Esophagus muscularis mucosa (tissue), 4 donors: Measurements from ENCODE around the gene SERPINB6. TPM values are rescaled to one million over a fixed set of nuclear protein-coding genes. Genes with fewer than 3 reads are reported as not detected.

ENCODE experiments used
- DNase-seq: peaks from one replicate; pipeline ENCODE4 v3.0.0-alpha.2; 2017; ENCODE audit errors: extremely low spot score
- H3K27ac ChIP-seq, 4 donors: fragments of 200-600 bp; sonication (generic); replicated peaks in 1 of 4; 1 replicate in 3 of 4; 2 replicates in 1 of 4; pipeline ENCODE4 v1.5.1; 2016 to 2019; ENCODE audit warnings: mild to moderate bottlenecking in 1 of 4
- H3K27me3 ChIP-seq, 4 donors: fragments of 200-600 bp; sonication (generic); one replicate each; pipeline versions ENCODE4 v1.5.1 to v1.6.0; 2016 to 2019
- H3K36me3 ChIP-seq, 4 donors: fragments of 200-600 bp; sonication (generic); one replicate each; pipeline ENCODE4 v1.5.1; 2016 to 2019
- H3K4me1 ChIP-seq, 4 donors: fragments of 200-600 bp; sonication (generic); one replicate each; pipeline ENCODE4 v1.5.1; 2016 to 2019
- H3K4me3 ChIP-seq, 4 donors: fragments of 200-600 bp; sonication (generic); 1 replicate in 2 of 4; 2 replicates in 2 of 4; pipeline ENCODE4 v1.5.1; 2016 to 2019; ENCODE audit warnings: mild to moderate bottlenecking in 4 of 4, moderate library complexity in 1 of 4
- H3K9me3 ChIP-seq, 4 donors: fragments of 200-600 bp; sonication (generic); 1 replicate in 3 of 4; 2 replicates in 1 of 4; pipeline ENCODE4 v1.5.1; 2016 to 2019
- EP300 ChIP-seq: sonication (generic); formaldehyde crosslinking; IDR thresholded peaks from one replicate; pipeline ENCODE4 v1.6.1; 2017; ENCODE audit warnings: antibody characterized with exemption
- POLR2A ChIP-seq: fragments of 450-650 bp; IDR thresholded peaks from one replicate; pipeline ENCODE4 v1.6.1; 2017; ENCODE audit warnings: antibody characterized with exemption, moderate library complexity, mild to moderate bottlenecking, low read depth
- POLR2AphosphoS5 ChIP-seq, 2 donors: sonication (generic); formaldehyde crosslinking; IDR thresholded peaks; one replicate each; pipeline ENCODE4 v1.6.1; 2017; ENCODE audit warnings: antibody characterized with exemption in 2 of 2
- whole genome bisulfite sequencing: methylation state at CpG from one replicate; pipeline ENCODE4 v1.1.5; 2018; 5-methylcytosine and 5-hydroxymethylcytosine counted together
- intact Hi-C: fragments of 100-400 bp; cut with DNase I; formaldehyde crosslinking; loops from one replicate; pipeline ENCODE4 v1.15.1; 2023
- total RNA-seq, 4 donors: library from RNA; depleted of rRNA; stranded (reverse); fragments of >200 nt; gene quantifications; one replicate each; pipeline versions ENCODE4 v1.1.0 to v1.2.1, GENCODE V29; 2016
- TF ChIP-seq, protein P1 (sequence below), 3 experiments: fragments of 200-600 bp in 2 of 3; fragments of 450-650 bp in 1 of 3; sonication (generic) in 2 of 3; IDR thresholded peaks; one replicate each; pipeline ENCODE4 v1.5.1; 2017 to 2019; ENCODE audit warnings: antibody characterized with exemption in 3 of 3, mild to moderate bottlenecking in 2 of 3, moderate library complexity in 1 of 3

SERPINB6 gene
- total RNA-seq, 4 donors from 2014 or later, result 114 to 125 (median 124) TPM

DNA sequence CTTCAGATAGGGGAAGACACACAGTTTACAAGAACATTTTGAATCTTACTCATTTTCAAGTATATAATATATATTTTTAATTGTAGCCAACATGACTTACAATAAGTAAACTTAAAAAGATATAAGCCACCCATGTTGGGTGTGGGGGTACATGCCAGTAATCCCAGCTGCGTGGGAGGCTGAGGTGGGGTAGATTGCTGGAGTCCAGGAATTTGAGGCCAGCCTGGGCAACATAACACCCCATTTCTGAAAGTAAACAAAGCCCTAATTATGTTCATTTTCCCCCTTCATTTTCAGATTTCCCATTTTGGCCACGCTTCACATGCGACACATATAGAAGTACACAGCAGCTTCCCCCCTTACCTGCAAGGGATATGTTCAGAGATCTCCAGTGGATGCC is 30.5 kb downstream of the SERPINB6 start:
- peak; percentile 5 for DNase-seq
- WGBS, result 96% methylated on average over 3 of the region's 3 CpGs
- TF ChIP-seq POLR2AphosphoS5 (IDR thresholded peaks at IDR 0.05), result no peak
- TF ChIP-seq, protein P1, sequence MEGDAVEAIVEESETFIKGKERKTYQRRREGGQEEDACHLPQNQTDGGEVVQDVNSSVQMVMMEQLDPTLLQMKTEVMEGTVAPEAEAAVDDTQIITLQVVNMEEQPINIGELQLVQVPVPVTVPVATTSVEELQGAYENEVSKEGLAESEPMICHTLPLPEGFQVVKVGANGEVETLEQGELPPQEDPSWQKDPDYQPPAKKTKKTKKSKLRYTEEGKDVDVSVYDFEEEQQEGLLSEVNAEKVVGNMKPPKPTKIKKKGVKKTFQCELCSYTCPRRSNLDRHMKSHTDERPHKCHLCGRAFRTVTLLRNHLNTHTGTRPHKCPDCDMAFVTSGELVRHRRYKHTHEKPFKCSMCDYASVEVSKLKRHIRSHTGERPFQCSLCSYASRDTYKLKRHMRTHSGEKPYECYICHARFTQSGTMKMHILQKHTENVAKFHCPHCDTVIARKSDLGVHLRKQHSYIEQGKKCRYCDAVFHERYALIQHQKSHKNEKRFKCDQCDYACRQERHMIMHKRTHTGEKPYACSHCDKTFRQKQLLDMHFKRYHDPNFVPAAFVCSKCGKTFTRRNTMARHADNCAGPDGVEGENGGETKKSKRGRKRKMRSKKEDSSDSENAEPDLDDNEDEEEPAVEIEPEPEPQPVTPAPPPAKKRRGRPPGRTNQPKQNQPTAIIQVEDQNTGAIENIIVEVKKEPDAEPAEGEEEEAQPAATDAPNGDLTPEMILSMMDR (IDR thresholded peaks at IDR 0.05), result no peak
- TF ChIP-seq EP300, result no peak
- no peak for TF ChIP-seq POLR2A
- peaks cover 6 to 30% (median 11%) of the 10 kb centered on the region in 4 donors for H3K4me1 ChIP-seq
- H3K36me3 ChIP-seq, result no peaks in the 10 kb centered on the region
- H3K27ac ChIP-seq, result no peak overlapping the region
- intact Hi-C loops, result no loop called here
- H3K27me3 ChIP-seq, result no peaks in the 10 kb centered on the region
- H3K4me3 ChIP-seq, result no peak overlapping the region
- no peaks in the 10 kb centered on the region for H3K9me3 ChIP-seq

GRCh38 chr6:2940010-2940850 is 31.1 kb downstream of the SERPINB6 start:
- intact Hi-C loops, result no loop called here
- peak; percentile 74 for DNase-seq
- 87% methylated on average over 25 of the region's 26 CpGs for WGBS

GRCh38 chr6:2939315-2940009 is 31.9 kb downstream of the SERPINB6 start:
- TF ChIP-seq EP300, result no peak
- TF ChIP-seq, protein P1 (IDR thresholded peaks at IDR 0.05), result no peak
- no peak for TF ChIP-seq POLR2A
- no peak for TF ChIP-seq POLR2AphosphoS5 (IDR thresholded peaks at IDR 0.05)
- WGBS, result 98% methylated on average over 8 of the region's 34 CpGs
- H3K4me3 ChIP-seq, result no peak overlapping the region
- H3K27me3 ChIP-seq, result no peaks in the 10 kb centered on the region
- peaks cover 6 to 30% (median 11%) of the 10 kb centered on the region in 4 donors for H3K4me1 ChIP-seq
- H3K27ac ChIP-seq, result no peak overlapping the region
- no peaks in the 10 kb centered on the region for H3K36me3 ChIP-seq
- H3K9me3 ChIP-seq, result no peaks in the 10 kb centered on the region
- intact Hi-C loops, result no loop called here
- DNase-seq, result peak; percentile 60

More at GRCh38 chr6:2940010-2940850, 31.1 kb downstream of the SERPINB6 start:
- no peak for TF ChIP-seq POLR2AphosphoS5 (IDR thresholded peaks at IDR 0.05)
- no peak for TF ChIP-seq POLR2A
- TF ChIP-seq, protein P1 (IDR thresholded peaks at IDR 0.05), result no peak
- no peak for TF ChIP-seq EP300
- no peaks in the 10 kb centered on the region for H3K36me3 ChIP-seq
- H3K27ac ChIP-seq, result no peak overlapping the region
- H3K27me3 ChIP-seq, result no peaks in the 10 kb centered on the region
- H3K9me3 ChIP-seq, result no peaks in the 10 kb centered on the region
- H3K4me1 ChIP-seq, result peaks cover 6 to 30% (median 11%) of the 10 kb centered on the region in 4 donors
- H3K4me3 ChIP-seq, result no peak overlapping the region

DNA sequence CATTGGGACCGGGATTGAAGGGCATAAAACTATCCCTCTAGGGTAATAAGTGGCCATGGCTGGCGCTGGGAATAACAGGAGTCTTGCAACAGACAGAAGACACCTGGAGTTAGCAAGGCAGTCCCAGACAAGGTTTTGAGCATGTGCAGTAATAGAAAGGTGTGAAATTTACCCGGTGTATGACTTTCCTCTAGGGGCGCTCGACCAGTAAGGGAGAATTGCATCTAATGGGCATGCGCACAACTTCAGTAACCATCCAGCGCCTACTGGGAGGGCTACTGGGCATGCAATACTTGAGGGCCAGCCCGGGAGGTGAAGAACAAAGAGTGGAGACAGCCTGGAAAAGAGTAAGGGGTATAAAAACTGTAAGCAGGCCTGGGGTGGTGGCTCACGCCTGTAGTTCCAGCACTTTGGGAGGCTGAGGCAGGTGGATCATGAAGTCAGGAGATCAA is 32.7 kb downstream of the SERPINB6 start:
- no peak overlapping the region for H3K4me3 ChIP-seq
- intact Hi-C loops, result no loop called here
- no peaks in the 10 kb centered on the region for H3K27me3 ChIP-seq
- no peaks in the 10 kb centered on the region for H3K9me3 ChIP-seq
- no peak overlapping the region for H3K27ac ChIP-seq
- WGBS, result 90% methylated on average over 8 of the region's 9 CpGs
- TF ChIP-seq EP300 (no peak), POLR2AphosphoS5 (IDR thresholded peaks at IDR 0.05) (no peak), POLR2A (no peak)
- TF ChIP-seq, protein P1 (IDR thresholded peaks at IDR 0.05), result peak in 1 of 3 experiments; percentile 12
- H3K36me3 ChIP-seq, result no peaks in the 10 kb centered on the region
- DNase-seq, result no peak
- peaks cover 6 to 24% (median 10%) of the 10 kb centered on the region in 4 donors for H3K4me1 ChIP-seq
